AG04449 (cell line): ENCODE measurements around the gene VGLL4.

Experiments
- CTCF ChIA-PET: fragments of 350-600 bp; formaldehyde crosslinking; extraction: SDS; loops from one replicate; lab custom pipeline; 2021; ENCODE audit warnings: antibody characterized with exemption; lab: Yijun Ruan, JAX
- POLR2A ChIA-PET: fragments of 400-600, 350-600 bp; formaldehyde crosslinking; extraction: SDS; loops from one replicate; lab custom pipeline; 2020; ENCODE audit warnings: antibody characterized with exemption, inconsistent platforms; lab: Yijun Ruan, JAX
- DNase-seq: peaks from one replicate; pipeline ENCODE4 v3.0.0-alpha.2; 2010; ENCODE audit warnings: low read depth, low spot score
- H3K4me3 ChIP-seq: 2 replicates; pipeline ENCODE4 v1.5.1; 2011; ENCODE audit warnings: low read depth, mild to moderate bottlenecking, control low read depth, low read length
- CTCF ChIP-seq: IDR thresholded peaks from one replicate; pipeline ENCODE4 v1.5.1; 2011; ENCODE audit warnings: mild to moderate bottlenecking, moderate library complexity, low read length, control low read depth, inconsistent platforms; ENCODE audit not compliant: insufficient read depth; ENCODE audit errors: missing control alignments

Gene VGLL4

GRCh38 chr3:11592445-11593298, 51.0 kb downstream of the VGLL4 start:
- no peak for DNase-seq
- POLR2A ChIA-PET, result interaction anchor here (1.1 kb wide), 1 partner anchor 35 kb away, joined by 3 read pairs; no protein-coding TSS in a partner anchor
- TF ChIP-seq CTCF, result no peak
- CTCF ChIA-PET, result interaction anchor here (0.7 to 1.5 kb wide), 3 partner anchors 10 to 213 kb away, joined by 3 to 6 read pairs (median 3); no protein-coding TSS in a partner anchor
- H3K4me3 ChIP-seq, result no peak overlapping the region

GRCh38 chr3:11591391-11592282, 52.1 kb downstream of the VGLL4 start:
- no peak for TF ChIP-seq CTCF
- POLR2A ChIA-PET, result interaction anchor here (1.1 to 2.0 kb wide), 4 partner anchors 9 to 38 kb away, joined by 3 to 15 read pairs (median 4); no protein-coding TSS in a partner anchor
- no peak for DNase-seq
- CTCF ChIA-PET, result interaction anchor here (0.9 to 1.0 kb wide), 2 partner anchors 22 to 212 kb away, joined by 3 to 7 read pairs; no protein-coding TSS in a partner anchor
- no peak overlapping the region for H3K4me3 ChIP-seq

- ChIA-PET POLR2A (interaction anchor here (1.1 to 2.0 kb wide), 3 partner anchors 10 to 39 kb away, joined by 3 to 15 read pairs (median 4); no protein-coding TSS in a partner anchor), CTCF (interaction anchor here (0.9 to 1.0 kb wide), 2 partner anchors 21 to 211 kb away, joined by 3 to 7 read pairs; no protein-coding TSS in a partner anchor)
- DNase-seq, result no peak
- TF ChIP-seq CTCF, result no peak
- H3K4me3 ChIP-seq, result no peak overlapping the region
Observed at GRCh38 chr3:11591002-11591355, 52.7 kb downstream of the VGLL4 start.

GRCh38 chr3:11589706-11590105, 54.0 kb downstream of the VGLL4 start:
- no peak for TF ChIP-seq CTCF
- ChIA-PET POLR2A (interaction anchor here (0.9 kb wide), 1 partner anchor 21 kb away, joined by 4 read pairs; no protein-coding TSS in a partner anchor), CTCF (interaction anchor here (1.0 to 1.1 kb wide), 2 partner anchors 11 to 587 kb away, joined by 4 read pairs; no protein-coding TSS in a partner anchor)
- DNase-seq, result no peak
- H3K4me3 ChIP-seq, result no peak overlapping the region

GRCh38 chr3:11588755-11589154, 55.0 kb downstream of the VGLL4 start:
- DNase-seq, result no peak
- H3K4me3 ChIP-seq, result no peak overlapping the region
- TF ChIP-seq CTCF, result no peak
- ChIA-PET CTCF (no interaction called here), POLR2A (no interaction called here)

GRCh38 chr3:11588338-11588737, 55.4 kb downstream of the VGLL4 start:
- CTCF ChIA-PET, result no interaction called here
- DNase-seq, result no peak
- no peak overlapping the region for H3K4me3 ChIP-seq
- POLR2A ChIA-PET, result no interaction called here
- TF ChIP-seq CTCF, result no peak
